GM12872 (cell line): ENCODE measurements around the gene PIGN.

Experiments
- CTCF ChIP-seq: IDR thresholded peaks from 3 replicates; pipeline ENCODE4 v1.5.1; 2011; ENCODE audit warnings: low read depth, mild to moderate bottlenecking, low read length, moderate library complexity; ENCODE audit not compliant: insufficient read depth

The PIGN gene

GRCh38 chr18:62091487-62092120 lies 95.3 kb downstream of the PIGN start:
- TF ChIP-seq CTCF: no peak

GRCh38 chr18:62089174-62089573 lies 97.7 kb downstream of the PIGN start:
- TF ChIP-seq CTCF: no peak

GRCh38 chr18:62088156-62088555 lies 98.7 kb downstream of the PIGN start:
- no peak for TF ChIP-seq CTCF

- TF ChIP-seq CTCF: no peak
Measured at GRCh38 chr18:62085756-62086155, 101.1 kb downstream of the PIGN start.

- TF ChIP-seq CTCF: no peak
Measured at GRCh38 chr18:62081761-62082294, 105.0 kb downstream of the PIGN start.

GRCh38 chr18:62081248-62081647 lies 105.6 kb downstream of the PIGN start:
- TF ChIP-seq CTCF: no peak

- TF ChIP-seq CTCF: no peak
Measured at GRCh38 chr18:62080172-62080900, 106.5 kb downstream of the PIGN start.
